Measurements from ENCODE around the gene OSCAR. TPM values are rescaled to one million over a fixed set of nuclear protein-coding genes. Genes with fewer than 3 reads are reported as not detected.
A peak's percentile ranks its signal among the peaks of the same experiment; 100 is the strongest.

OSCAR gene
- total RNA-seq, 1 donor from 2014 or later, result not detected

DNA sequence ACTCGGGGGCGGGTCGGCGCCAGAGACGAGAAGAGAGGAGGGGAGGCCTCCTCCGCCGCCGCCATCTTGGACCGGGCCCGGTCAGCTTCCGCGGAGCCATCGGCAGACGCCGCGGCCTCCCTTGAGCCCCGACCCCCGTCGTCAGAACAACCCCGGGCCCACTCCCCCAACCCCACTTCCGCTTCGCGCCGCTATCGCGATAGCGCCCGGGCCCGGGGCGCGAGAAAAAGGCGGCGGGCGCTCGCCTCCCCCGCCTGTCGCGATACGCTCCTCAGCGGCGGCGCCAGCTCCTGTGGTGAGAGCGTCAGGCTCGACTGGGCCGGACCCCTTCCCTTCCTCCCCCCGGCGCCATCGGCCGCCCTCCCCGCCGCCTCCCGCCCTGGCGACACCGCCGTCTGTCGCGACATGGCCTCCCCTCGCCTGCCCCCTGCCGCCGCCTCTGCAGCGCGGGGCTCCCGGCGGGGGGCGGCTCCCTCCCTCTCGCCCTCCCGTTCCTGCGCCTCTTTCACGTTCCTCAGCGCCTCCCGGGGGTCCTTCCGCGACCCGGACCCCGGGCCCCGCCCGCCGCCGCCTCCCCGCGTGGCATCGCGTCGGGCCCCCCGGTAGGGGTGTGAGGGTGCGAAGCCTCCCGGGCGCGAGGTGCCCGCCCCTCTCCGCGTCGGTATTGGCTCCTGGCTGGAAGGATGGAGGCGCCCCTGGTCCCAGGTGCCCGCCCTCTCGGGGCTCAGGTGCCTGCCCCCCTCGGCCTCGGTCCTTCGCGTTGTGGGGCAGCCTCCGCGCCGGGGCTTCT, 37.3 kb upstream of the OSCAR start, which contains the start of gene CNOT3:
Gene CNOT3 (plus strand): TSS at position 64 of the 790 bp plus-strand sequence. CDS start 5,217 bp downstream, outside the sequence.
- H3K9me3 Mint-ChIP-seq (ENCODE audit: unreplicated experiment), result peaks cover 11% of the 10 kb centered on the region
- H3K36me3 Mint-ChIP-seq (ENCODE audit: unreplicated experiment), result no peaks in the 10 kb centered on the region
- peaks cover 3% of the 10 kb centered on the region for H3K4me1 Mint-ChIP-seq (ENCODE audit: low read depth, unreplicated experiment)
- peak within 1 kb of the TSS; percentile 96 for H3K4me3 Mint-ChIP-seq (ENCODE audit: unreplicated experiment)
- DNase-seq, result peak; percentile 57
- peak within 1 kb of the TSS; percentile 84 for H3K27ac Mint-ChIP-seq (ENCODE audit: unreplicated experiment)
- TF ChIP-seq, protein P1, sequence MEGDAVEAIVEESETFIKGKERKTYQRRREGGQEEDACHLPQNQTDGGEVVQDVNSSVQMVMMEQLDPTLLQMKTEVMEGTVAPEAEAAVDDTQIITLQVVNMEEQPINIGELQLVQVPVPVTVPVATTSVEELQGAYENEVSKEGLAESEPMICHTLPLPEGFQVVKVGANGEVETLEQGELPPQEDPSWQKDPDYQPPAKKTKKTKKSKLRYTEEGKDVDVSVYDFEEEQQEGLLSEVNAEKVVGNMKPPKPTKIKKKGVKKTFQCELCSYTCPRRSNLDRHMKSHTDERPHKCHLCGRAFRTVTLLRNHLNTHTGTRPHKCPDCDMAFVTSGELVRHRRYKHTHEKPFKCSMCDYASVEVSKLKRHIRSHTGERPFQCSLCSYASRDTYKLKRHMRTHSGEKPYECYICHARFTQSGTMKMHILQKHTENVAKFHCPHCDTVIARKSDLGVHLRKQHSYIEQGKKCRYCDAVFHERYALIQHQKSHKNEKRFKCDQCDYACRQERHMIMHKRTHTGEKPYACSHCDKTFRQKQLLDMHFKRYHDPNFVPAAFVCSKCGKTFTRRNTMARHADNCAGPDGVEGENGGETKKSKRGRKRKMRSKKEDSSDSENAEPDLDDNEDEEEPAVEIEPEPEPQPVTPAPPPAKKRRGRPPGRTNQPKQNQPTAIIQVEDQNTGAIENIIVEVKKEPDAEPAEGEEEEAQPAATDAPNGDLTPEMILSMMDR (IDR thresholded peaks at IDR 0.05; ENCODE audit: partially characterized antibody, unreplicated experiment), result peak; percentile 26
- H3K27me3 Mint-ChIP-seq (ENCODE audit: unreplicated experiment), result peaks cover 16% of the 10 kb centered on the region

- TF ChIP-seq, protein P1 (IDR thresholded peaks at IDR 0.05; ENCODE audit: partially characterized antibody, unreplicated experiment), result no peak
- H3K36me3 Mint-ChIP-seq (ENCODE audit: unreplicated experiment), result no peaks in the 10 kb centered on the region
- peaks cover 16% of the 10 kb centered on the region for H3K27me3 Mint-ChIP-seq (ENCODE audit: unreplicated experiment)
- peak overlapping the region; percentile 67 for H3K27ac Mint-ChIP-seq (ENCODE audit: unreplicated experiment)
- DNase-seq, result peak; percentile 99
- peak overlapping the region; percentile 96 for H3K4me3 Mint-ChIP-seq (ENCODE audit: unreplicated experiment)
- H3K4me1 Mint-ChIP-seq (ENCODE audit: low read depth, unreplicated experiment), result peaks cover 3% of the 10 kb centered on the region
- peaks cover 11% of the 10 kb centered on the region for H3K9me3 Mint-ChIP-seq (ENCODE audit: unreplicated experiment)
Measured at GRCh38 chr19:54136864-54137698, 36.5 kb upstream of the OSCAR start.

DNA sequence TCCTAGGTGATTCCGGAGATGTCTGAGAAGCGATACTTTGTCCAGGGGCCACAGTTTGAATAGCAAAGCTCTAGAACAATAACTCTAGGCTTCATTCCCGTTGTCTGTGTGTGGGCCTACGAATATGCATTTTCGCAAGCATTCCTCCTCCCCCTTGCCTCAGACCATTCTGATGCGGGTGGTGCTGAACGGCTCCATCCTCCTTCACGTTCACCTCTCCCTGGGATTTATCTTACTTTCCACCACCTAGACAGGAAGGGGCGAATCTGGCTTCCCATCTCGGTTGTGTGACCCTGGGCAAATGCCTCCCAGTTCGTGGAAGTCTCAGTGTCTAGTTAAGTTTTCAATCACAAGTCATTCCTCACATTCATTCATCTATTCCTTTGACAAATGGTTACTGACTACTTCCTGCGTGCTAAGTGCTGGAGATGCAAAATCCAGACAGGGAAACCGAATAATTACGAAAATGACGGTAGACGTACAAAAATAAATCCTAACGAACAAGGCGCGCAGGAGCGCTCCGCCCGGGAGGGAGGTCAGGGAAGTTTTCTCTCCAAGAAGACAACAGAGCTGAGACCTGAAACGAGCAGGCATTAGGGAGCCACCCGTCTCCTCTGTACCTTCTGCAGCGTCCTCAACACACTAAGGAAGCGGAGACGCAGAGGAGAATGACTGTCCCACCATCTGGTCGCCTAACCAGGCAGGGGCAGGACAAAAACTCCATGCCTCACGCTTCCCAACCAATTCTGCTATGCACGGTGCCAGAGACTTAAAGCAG, 35.7 kb upstream of the OSCAR start:
- peak overlapping the region; percentile 96 for H3K4me3 Mint-ChIP-seq (ENCODE audit: unreplicated experiment)
- DNase-seq, result no peak
- H3K27me3 Mint-ChIP-seq (ENCODE audit: unreplicated experiment), result peaks cover 16% of the 10 kb centered on the region
- peak overlapping the region; percentile 67 for H3K27ac Mint-ChIP-seq (ENCODE audit: unreplicated experiment)
- TF ChIP-seq, protein P1 (IDR thresholded peaks at IDR 0.05; ENCODE audit: partially characterized antibody, unreplicated experiment), result no peak
- peaks cover 3% of the 10 kb centered on the region for H3K4me1 Mint-ChIP-seq (ENCODE audit: low read depth, unreplicated experiment)
- H3K9me3 Mint-ChIP-seq (ENCODE audit: unreplicated experiment), result peaks cover 11% of the 10 kb centered on the region
- no peaks in the 10 kb centered on the region for H3K36me3 Mint-ChIP-seq (ENCODE audit: unreplicated experiment)

- no peak for DNase-seq
- Mint-ChIP-seq H3K27ac (ENCODE audit: unreplicated experiment) (peak overlapping the region; percentile 42), H3K4me1 (ENCODE audit: low read depth, unreplicated experiment) (peaks cover 3% of the 10 kb centered on the region), H3K27me3 (ENCODE audit: unreplicated experiment) (peaks cover 15% of the 10 kb centered on the region), H3K4me3 (ENCODE audit: unreplicated experiment) (no peak overlapping the region), H3K9me3 (ENCODE audit: unreplicated experiment) (peaks cover 9% of the 10 kb centered on the region), H3K36me3 (ENCODE audit: unreplicated experiment) (no peaks in the 10 kb centered on the region)
- TF ChIP-seq, protein P1 (IDR thresholded peaks at IDR 0.05; ENCODE audit: partially characterized antibody, unreplicated experiment), result no peak
Measured at GRCh38 chr19:54133957-54134590, 33.5 kb upstream of the OSCAR start.
